Medulla oblongata (tissue), 1 donor: ENCODE results near the gene ZNF445.
"Not testable (repeated sequence)": the region's sequence is repeated elsewhere in the genome, so short reads cannot be mapped to it uniquely, and the experiment has no call there.

Source experiments
- DNase-seq: peaks from one replicate; pipeline ENCODE4 v3.0.0-alpha.2; 2015; ENCODE audit errors: extremely low spot score

The ZNF445 gene

DNA sequence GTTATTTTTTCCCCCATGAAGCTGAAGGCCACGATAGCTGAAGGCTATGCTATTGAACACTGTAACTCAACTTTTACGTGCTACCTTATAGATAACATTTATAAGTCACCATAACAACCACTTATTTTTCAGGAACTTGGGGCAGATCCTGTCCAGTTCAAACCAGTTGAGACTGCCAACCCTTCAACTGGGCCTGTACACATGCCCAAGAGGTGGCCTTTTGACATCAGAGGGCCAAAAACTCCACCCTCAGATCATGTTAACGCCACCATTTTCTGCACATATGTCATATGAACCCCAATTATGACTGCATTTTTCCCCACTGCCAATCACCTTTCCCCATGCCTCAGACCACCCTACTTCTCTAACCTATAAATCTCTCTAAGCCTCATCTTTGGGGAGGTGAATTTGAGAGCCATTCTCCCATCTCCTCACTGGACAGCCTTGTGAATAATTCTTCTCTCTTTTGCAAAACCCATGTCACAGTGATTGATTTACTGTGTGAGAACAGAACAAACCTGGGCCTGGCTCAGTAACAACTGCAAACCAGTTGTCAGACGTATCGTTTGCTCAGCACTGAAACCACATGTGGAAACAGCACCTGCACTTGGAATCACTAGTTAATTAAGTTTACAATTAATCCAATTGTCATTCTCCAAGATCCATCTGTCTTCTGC, 42.5 kb downstream of the ZNF445 start:
- DNase-seq = no peak

DNA sequence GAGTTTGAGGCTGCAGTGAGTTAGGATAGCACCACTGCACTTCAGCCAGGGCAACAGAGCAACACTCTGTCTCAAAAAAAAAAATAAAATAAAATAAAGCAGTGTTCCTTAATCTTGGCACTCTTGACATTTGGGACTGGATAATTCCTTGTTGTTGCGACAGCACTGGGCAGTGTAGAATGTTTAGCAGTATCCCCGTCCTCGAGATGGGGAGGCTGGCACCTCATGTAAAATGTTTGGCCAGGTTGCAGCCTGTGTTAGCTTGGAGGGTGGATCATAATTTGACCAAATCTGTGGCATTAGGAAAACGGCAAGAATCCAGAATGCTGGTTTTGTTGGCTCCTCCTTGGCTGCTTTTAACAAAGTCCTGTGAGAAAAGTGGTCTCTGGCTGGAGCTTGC, 47.0 kb downstream of the ZNF445 start:
- DNase-seq = no peak

DNA sequence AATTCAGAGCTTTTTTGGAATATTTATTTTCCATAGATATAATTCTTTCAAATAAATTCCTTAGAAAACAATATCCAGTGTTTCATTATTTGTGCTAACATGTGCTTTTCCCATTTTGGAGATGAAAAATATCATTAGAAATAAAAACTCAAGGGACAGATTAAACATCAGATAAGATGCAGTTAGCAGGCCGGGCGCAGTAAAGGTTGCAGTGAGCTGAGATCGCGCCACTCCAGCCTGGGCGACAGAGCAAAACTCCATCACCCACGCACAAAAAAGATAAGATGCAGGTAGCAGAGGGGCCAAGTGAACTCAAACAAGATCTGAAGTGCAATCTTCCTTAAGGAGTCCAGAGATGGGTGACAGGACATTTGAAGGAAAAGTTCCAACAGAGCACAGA, 48.0 kb downstream of the ZNF445 start:
- DNase-seq = no peak

DNA sequence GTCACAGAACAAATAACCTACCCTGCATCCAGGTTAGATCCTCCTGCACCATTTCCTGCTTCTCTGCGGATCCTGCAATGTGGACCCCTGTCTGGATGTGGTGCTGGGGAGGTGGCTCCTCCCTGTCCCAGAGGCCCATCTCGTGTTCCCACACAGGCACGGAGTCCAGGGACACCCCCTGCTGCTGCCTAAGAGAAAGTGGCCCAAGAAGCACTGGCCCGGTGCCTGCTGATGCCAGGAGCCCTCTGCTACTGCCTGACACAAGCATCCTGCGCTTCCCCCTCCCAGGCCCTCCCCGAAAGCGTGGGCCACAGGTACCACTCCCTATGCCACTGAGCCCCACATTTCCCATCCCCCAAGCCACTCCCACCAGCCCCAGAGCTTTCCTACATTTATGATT, 48.6 kb downstream of the ZNF445 start:
- no peak for DNase-seq

DNA sequence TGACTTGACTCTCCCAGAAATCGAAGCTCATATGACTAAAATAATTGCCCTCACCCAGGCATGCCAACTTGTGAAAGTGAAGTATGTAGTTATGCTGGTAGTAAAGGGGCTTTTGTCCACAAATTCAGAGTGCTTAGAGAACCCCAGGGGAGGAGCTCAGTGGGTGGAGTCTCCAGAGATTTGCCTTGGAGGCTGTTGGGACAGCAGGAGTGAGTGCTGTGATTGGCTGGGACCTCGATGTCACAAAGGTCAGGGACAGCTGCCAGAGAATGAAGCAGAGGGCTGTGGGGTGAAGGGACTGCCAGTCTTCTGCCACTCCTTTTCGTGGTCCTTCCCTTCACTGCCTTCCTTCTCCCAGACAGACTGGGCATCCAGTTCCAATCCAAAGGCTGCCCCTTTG, 49.8 kb downstream of the ZNF445 start:
- no peak for DNase-seq

DNA sequence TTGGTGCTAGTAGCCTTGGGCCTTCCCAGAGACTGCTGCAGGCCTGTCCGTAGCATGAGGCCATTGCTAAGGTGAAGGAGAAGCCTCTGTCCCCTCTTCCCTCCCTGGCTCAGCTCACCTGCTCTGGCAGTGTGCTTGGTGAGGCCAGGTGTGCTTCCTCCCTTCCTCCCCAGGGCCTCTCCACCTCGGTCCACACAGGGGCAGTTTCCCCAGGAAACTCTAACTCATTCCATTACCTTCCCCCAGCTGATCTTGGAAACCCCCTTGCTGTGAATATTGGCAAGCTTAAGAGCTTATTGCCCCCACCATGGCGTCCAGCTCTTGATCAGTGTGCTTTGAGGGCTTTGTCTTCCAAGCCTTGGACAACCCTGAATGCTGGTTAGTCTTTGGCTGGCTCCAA, 52.7 kb downstream of the ZNF445 start:
- DNase-seq = no peak

DNA sequence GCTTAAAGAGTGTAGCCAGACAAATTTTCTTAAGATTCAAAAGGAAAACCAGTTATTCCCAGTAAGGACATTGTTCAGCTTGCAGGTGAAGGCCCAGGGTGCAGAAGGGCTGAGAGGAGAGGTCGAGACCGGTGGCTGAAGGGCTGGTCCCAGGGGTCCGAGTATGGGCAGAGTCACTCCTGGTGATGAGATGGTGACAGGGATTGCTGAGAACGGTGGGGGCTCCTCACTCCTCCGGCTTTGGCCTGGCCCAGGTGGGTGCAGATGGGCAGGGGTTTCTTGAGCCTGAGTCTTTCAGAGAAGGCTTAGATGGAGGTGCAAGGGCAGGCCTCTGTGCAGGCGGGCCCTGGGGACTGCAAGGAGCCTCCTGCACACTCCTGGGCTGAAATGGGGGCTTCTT, 56.2 kb downstream of the ZNF445 start:
- DNase-seq = no peak

DNA sequence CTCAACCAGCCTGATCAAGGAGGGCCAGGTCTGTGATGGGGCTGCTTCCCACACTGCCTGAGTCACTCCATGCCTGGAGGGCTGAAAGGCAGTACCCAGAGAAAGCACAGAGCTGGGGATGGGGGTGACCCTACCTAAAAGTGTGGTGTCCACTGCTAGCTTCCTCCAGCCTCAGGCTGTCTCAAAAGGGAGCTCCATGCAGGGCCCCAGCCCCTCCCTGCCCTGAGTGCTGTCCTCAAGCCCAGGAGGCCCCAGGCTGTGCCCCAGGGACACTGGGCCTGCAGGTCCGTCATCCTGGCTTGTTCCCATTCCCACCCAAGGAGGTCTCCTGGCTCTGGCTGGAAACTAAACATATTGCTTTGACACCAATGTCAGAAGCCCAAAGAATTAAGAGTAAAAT, 56.8 kb downstream of the ZNF445 start:
- DNase-seq = no peak

DNA sequence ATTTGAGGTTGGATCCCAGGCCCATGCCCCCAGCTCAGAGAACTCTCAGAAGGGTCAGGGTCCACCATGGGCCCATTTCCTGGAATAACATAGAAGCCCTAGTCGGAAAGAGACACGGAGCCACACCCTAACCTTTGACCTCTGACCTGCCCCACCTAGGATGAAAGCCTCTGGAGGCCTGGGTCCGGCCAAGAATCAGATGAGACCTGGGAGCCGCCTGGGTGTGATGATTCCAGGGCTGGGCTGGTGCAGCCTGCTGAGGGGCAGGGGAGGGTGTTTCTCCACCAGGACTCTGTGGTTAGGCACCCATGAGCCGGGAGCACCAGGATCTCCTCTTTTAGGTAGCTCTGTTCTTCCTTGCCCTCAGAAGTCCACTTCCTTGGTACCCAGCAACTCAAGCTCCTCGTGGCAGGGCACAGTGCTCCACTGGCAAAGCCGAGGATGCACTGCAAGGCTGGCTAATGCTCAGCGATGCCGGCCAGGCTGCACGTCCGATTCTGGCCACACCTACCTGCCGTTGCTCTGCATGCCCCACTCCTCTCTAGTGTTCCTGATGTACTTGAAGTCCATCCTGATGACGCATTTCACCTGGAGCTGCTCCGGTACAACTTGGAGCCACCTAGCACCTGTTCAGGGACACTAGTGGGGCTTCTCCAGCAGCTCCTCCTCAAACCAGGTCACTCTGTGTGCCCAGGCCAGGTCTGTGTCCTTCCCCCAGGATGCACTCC, 57.4 kb downstream of the ZNF445 start:
- no peak for DNase-seq

DNA sequence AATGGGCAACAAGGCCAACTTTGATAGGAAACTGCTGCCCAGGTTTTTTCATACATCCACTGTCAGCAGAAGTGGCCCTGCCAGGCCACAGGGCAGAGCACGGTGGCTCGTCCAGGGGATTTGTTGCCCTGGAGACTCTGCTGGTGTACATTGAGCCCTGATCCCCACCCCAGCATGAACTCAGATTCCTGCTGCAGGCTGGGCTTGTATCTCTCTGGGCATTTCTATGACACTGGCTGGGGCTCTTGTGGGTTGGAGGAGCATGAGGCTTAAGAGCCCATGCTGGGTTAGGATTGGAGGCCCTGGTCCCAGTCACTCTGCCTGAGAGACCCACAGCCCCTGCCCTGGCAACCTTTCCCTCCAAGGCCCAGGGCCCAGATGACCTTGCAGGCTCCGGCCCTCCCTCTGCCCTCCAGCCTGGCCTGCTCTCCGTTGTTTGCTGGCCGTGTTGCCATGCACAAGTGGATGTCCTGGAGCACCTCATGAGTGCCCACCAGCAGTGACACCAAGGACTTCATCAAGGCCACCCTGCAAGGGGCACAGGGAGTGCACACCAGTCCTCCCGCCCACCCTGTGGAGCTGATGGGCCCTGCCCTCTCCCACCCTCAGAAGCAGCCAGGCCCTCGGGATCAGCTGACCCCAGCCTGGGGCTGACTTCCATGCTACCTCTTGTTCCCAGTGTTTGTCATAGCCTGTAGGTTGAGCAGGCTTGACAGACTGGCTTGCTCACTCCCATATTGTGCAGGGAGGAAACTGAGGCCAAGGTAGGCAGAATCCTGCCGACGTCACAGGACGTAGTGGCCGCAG, 58.2 kb downstream of the ZNF445 start:
- no peak for DNase-seq

DNA sequence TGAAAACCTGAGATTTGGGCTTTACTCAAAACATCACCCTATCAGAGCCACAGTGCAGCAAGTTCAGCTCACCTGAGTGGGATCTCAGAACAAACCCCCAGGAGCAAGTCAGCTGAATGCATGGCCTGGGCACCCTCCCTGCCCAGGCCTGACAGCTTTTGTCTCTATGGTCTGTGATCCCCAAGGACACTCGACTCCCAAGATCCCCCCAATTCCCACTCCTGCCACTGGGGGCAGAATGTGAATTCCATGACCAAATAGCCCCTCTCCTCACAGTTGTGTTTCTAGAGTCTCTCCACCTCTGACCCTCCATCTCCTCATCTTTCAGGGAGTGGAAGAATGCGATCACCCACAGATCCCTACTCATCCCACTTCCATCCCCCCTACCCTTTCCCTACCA, 58.9 kb downstream of the ZNF445 start:
- DNase-seq = no peak

DNA sequence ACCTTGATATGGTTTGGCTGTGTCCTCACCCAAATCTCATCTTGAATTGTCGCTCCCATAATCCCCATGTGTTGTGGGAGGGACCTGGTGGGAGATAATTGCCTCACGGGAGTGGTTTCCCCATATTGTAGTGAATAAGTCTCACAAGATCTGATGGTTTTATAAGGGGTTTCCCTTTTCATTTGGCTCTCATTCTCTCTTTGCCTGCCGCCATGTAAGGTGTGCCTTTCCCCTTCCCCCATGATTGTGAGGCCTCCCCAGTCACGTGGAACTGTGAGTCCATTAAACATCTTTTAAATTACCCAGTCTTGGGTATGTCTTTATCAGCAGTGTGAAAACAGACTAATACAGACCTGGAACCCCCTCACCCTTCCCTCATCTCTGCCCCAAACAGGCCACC, 59.4 kb downstream of the ZNF445 start:
- DNase-seq = not testable (repeated sequence)

DNA sequence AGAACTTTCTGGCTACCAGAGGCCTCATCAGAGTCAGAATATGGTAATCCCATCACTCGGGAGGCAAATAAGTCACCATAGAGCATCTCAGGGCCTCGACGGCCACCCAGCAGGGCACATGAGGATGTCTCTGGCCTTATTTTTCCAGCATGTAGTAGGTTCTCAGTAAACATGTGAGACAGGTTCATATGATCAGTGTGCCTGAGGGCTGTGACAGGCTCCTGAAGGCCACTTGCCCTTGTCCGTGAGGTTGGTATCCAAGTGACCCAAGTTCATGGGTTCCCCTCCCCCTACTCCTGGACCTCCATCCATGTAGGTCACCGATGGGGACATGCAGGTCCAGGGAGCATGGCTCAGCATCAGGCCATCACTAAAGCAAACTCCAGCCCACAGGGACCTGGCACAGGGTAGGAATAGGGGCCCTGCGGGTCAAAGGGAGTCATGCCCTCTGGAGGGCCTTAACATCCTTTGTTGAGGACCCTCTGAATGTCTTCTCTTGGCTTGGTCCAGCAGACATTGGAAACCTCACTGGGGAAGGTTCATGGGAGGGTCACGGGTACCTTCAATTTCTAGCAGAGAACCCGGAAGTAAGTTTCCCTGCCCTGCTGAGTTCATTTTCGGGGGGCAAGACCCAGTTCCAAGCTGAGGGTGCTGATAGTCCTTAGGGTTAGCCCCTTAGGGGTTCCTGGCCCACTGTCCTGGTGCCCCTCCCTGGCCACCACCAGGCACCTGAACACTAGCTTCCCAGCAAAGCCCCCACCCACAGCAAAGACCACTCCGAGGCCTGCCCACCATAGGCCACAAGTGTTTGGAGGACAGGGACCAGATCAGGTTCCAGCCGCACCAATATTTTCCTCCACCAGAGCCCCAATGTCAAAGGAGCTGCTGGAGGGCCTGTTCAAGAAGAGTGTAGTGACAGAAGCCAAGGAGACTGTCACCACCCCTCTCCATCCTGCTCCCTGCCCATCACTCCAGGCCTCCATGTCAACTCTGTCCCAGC, 61.1 kb downstream of the ZNF445 start:
- no peak for DNase-seq

DNA sequence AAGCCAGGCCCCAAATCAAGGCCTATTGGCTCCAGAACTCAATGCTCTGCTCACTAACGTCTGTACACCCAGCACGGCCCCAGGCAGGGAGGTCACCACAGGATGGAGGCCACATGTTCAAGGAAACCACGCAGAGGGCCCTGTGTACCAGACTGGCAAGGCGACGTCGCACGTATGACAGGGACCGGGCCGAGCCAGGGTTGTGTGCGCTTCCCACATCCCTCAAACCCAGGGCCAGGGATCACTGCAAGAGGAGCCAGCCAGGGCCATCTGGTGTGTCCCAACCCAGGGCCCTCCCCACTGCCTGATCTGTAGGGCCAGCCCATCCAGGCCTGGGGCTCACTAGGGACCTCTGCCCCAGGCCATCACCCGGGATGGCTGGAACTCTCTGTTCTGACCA, 62.0 kb downstream of the ZNF445 start:
- DNase-seq = no peak

DNA sequence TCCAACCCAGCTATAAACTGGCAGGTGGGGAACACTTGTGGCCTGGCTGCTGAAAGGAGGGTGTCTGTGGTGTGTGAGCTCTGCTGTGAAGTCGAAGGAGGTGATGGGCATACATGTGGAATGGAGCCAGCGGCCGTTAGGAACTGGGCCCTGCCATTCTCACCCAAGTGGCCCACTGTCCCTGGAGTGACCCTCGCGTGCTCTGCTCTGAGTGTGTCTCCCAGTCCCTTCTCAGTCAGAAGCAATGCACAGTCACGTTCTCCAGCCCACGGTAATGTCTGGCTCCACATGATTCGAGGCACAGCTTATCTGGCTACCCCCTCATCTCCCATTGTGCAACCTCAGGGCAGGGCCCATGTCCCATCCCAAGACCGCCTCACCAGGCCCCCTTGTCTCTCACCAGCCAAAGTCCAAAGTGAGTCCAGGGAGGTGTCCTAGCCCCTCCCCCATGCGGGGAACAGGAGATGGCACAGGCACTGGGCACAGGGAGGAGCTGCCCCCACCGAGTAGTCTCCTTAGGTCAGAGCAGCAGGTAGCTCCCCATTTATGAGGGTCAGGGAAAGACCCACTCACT, 62.9 kb downstream of the ZNF445 start:
- DNase-seq = no peak

DNA sequence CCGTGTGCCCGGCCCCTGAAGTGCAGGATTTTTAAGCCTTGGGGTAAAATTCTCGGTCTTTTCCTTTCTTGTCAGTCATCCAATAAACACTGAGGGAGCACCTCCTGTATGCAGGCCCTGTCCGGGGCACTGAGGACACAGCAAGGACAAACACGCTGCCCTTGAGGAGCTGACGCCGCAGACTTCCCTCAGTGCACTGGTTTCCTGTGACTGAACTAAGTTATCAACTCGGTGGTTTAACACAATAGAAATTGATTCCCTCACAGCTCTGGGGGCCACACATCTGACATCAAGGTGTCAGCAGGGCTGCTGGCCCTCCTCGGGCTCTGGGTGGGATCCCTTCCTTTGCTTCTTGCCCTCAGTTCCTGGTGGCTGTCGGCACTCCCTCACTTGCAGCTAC, 65.1 kb downstream of the ZNF445 start:
- DNase-seq = no peak

DNA sequence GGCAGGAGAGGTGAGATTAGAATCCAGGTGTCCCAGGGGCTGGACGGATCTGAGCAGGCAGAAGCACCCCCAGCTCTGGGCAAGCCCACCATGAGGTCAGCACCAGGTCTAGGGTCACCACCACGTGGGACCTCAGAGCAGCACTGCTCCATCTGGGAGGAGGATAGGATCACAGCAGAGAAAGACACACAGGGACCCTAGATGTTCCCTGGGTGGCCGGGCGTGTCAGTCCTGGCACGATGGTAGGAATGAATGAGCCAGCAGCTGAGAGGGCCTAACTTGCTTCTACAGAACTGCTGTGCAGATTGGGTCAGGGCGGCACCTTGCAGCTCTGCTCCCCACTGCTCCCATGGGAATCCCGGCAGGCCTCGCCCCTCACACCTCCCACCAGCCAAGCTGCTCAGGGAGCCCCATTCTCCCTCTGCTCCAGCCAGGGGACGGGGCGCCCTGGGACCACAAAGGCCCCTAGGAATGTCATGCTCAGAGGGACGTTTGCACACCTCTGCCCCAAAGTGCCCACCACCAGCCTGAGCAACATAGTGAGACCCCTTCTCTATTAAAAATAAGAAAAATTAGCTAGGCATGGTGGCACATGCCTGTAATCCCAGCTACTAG, 66.3 kb downstream of the ZNF445 start:
- no peak for DNase-seq

DNA sequence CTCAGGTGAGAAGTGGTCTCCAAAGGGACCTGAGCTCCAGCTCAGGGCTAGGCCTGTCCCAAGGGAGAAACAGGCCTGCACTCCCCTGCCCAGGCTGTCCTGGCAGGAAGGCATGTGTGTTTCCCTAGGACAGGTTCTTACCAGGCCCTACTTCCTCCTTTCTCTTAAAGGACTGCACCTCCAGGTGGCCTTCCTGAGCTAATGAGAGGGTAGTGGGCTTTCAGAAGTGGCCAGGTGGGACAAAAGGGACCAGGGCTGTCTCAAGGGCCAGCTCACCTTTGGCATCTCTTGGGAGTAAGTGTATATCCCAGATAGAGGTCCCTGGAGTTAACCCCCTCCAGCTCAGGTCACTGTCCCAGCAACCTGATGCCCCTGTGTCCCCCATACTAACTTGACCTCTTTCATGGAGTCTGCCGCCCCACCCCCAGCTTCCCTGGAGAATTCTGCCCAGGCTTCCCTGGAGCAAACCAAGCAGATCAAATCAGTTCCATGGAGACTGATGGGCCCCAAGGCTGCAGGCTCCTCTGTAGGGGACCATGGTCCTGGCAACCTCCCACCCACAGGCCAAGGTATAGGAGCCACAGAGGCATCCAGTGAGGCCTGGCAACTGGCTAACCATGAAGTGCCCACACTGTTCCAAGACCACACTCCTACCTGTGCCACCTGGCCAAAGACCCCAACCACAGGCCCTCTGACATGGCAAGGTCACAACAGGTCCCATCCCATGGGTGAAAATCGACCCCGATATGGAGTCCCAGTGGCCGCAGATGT, 67.6 kb downstream of the ZNF445 start:
- DNase-seq = no peak

DNA sequence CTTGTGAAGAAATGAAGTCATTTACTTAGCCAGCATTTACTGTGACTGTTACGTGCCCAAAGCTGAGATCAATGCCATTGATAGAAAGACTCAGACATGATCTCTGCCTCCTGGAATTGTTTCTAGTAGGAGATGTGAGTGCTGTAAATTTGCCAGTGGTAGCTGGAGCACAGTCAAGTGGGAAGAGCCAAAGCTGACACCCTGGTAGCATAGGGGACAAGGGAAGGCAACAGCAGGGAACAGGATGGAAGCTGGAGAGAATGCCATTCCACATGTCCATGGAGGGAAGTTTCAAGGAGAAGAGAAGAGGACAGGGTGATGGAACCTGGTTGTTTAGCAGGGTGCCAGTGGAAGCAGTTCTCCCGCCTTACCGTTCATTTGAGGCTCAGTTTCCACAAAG, 74.9 kb downstream of the ZNF445 start:
- no peak for DNase-seq

DNA sequence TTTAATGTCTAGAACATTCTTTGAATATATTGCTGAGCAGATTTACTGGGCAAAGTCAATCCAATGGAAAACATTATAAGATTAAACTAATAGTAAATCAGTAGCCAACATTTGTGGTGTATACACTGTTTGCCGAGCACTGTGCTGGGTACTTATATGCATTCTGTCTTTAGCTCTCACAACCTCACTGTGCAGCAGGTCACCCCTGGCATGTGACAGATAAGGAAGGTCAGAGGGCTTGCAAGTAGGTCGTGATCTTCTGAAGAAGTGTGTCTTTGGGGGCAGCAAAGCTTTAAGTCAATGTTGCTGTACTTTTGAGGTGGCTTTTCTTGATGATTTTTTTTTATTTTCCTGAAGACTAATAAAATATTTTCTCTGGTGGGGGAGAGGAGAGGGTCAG, 76.7 kb downstream of the ZNF445 start:
- DNase-seq = no peak
